DOHH2 (cell line): ENCODE results near the gene MDFIC2.

Source experiments
- EZH2phosphoT487 ChIP-seq: fragments of 200-600 bp; sonication (generic); IDR thresholded peaks from 2 replicates; pipeline ENCODE4 v1.6.1; 2017; ENCODE audit warnings: borderline replicate concordance, mild to moderate bottlenecking, antibody characterized with exemption, low read length, moderate library complexity, mixed read lengths
- TF ChIP-seq, protein P1 (sequence below): fragments of 200-600 bp; sonication (generic); IDR thresholded peaks from one replicate; pipeline ENCODE4 v1.5.1; 2014; ENCODE audit warnings: antibody characterized with exemption, mild to moderate bottlenecking, low read depth, low read length; ENCODE audit not compliant: poor library complexity, severe bottlenecking

DNA sequence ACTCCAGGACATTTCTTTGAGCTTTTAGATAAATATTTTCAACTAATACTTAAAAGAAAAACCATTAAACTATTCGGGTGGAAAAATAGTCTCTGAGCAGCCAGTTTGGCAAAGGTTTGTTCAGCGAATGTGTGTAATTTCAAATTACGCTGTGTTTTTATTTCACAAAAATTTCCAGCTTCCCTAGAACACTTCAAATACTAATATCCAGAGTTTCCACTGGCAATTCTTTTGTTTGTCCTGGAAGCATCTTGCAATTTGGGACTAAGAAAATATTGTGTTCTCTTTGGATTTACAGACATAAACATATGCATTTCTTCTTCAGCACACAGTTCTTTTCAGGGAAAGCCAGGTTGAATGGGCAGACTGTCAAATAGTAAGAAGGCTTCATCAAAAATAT lies 61.9 kb downstream of the MDFIC2 start:
- TF ChIP-seq, protein P1, sequence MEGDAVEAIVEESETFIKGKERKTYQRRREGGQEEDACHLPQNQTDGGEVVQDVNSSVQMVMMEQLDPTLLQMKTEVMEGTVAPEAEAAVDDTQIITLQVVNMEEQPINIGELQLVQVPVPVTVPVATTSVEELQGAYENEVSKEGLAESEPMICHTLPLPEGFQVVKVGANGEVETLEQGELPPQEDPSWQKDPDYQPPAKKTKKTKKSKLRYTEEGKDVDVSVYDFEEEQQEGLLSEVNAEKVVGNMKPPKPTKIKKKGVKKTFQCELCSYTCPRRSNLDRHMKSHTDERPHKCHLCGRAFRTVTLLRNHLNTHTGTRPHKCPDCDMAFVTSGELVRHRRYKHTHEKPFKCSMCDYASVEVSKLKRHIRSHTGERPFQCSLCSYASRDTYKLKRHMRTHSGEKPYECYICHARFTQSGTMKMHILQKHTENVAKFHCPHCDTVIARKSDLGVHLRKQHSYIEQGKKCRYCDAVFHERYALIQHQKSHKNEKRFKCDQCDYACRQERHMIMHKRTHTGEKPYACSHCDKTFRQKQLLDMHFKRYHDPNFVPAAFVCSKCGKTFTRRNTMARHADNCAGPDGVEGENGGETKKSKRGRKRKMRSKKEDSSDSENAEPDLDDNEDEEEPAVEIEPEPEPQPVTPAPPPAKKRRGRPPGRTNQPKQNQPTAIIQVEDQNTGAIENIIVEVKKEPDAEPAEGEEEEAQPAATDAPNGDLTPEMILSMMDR = no peak
- TF ChIP-seq EZH2phosphoT487 = no peak
